Superior temporal gyrus (tissue), 1 donor: Measurements from ENCODE around the gene TNFRSF14.
"Not testable (repeated sequence)": the region's sequence is repeated elsewhere in the genome, so short reads cannot be mapped to it uniquely, and the experiment has no call there.

Experiments
- DNase-seq: peaks from one replicate; pipeline ENCODE4 v3.0.0-alpha.2; 2016; ENCODE audit errors: extremely low spot score

TNFRSF14 gene

DNA sequence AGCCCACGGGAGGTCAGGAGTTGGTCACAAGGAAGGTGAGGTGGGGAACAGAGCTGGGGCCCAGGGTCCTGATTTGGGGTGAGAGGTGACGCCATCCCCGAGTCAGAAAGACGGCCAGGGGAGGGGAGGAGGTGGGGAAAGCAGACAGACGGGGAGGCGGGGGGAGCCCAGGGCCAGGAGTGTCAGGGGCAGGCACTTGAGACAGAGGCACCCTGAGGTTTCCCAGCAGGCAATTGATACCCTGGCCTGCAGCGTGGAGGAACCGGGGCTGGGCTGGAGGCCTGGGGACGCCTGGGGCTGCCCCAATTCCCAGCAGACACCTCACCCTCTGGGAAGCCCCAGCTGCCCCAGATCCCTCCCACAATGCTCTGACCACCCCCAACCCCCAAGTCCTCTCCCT lies 3.1 kb upstream of the TNFRSF14 start:
- DNase-seq: not testable (repeated sequence)

DNA sequence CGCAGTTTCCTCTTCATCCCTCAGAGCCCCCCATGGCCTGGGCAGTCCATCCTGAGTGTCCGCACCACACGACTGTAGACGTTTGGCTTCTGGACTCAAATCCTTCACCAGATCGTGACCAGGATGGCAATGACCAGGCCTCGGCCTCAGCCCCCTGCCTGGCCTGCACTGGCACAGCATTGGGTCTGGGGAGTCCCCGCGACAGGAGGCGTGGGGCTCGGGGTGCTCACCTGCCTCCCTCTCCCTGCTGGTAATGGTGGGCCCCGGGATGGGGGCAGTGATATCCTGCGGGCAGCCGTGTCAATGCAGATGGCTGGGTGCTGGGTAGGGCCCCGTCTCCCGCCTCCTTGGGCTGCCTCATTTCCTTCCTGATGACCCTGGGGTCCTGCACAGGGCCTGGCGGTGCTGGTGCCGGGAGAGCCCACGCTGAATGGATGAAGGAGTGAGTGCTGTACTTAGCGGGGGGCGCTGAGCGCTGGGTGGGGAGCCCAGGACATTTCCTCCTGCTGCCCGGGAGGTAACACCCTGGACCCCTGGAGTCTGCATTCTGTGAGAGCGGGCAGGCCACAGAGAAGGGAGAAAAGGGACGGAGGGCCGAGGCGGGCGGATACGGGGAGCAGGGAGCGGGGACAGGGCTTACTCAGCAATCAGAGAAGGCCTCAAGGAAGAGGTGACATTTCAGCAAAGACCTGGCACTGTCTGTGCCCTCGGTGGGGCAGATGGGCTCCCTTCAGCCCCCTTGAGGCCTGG lies 2.1 kb upstream of the TNFRSF14 start:
- DNase-seq: no peak

DNA sequence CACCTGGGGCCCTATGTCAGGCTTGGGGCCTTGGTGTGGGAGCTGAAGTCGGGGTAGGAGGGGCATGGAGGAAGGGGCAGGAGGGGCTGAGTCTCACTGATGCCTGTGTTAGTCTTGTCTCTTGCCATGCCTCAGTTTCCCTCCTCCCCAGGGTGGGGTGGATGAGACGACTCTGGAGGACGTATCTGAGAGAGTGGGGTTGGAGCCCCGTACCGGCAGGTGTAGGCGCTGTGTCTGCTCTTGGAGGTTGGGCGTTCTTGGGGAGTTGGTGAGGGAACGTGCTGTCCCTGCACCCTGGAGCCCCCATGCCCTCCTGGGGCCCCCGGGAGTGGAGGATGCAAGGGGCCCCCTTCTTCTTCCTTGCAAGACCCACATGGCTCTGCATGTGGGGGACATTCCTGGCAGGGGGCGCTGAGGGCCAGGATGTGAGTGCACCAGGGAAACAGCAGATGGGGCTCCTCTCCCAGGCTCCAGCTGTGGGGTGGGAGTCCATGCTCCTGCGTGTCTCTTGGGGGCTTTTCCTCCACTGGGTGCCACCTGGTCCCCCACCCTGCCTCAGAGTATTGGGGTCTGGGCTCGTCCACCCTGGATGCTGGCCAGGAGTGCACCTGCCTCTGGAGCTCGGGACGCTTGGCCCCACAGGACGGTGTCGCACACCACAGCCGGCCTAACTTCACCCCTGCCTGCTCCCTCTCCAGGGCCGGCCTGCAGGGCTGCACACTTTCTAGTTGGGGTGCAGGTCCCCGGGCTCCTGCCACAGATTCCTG lies 1.4 kb upstream of the TNFRSF14 start:
- no peak for DNase-seq

DNA sequence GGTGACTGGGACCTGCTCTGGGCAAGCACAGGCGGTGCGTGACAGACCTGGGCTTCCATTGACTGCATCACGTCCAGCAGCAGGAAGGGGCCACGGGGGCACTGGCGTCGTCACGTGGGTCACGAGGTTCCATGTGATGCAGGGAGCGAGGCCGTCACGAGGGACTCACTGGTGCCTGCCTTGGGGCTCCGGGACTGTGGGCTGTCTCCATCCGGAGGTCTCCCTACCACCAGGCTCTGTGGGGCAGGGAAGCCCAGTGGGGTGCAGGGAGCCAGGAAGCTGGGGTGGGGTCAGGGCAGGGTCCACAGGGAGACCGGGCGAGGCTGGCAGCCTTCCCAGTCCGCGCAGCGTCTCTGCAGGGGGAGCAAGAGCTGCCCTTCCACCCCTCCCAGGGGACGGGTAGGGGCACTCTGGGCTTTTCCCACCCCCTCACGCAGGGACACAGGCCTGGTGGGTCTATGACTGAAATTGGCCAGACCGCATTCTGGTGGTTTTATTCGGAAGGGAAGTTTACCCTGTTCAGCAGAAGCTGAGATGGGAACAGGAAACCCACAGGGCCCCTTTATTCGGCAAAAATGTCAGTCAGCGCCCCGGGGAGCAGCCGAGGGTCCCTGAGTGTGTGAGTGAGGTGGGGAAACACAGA lies 416 bp upstream of the TNFRSF14 start:
- DNase-seq: no peak

DNA sequence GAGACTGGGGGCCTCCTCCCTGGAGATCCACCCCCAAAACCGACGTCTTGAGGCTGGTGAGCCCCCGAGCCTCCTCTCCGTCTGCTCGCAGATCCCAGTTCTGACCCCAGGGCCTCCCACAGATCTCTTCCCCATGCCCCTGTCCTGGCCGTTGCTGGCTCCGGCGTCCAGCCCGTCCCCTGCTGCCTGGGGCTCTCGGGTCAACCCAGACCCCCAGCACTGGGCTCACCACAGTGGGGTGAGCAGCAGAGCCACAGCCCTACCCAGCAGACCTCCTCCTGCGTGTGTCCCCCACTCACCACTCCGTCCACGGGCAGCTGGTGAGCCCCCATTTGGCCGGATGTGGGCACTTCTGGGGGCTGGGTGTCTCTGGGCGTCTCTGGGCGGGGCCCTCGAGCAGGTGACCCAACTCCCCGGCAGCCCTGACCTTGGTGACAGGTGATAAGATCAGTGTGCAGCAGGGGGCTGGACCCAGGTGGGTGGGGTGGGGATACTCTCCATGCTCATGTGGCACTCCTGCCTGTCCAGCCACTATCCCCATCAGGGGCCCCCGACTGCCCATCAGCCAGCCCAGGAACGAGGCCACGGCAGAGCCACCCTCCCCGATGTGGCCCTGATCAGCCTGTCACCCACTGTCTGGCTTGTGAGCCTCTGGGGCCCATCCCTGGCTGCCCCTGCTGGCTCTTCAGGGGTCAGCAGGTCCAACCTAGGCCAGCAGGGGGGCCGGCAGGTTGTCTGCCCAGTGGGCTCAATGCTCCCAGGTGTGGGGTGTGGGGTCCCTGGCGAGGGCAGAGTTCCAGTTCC lies 709 bp downstream of the TNFRSF14 start:
- no peak for DNase-seq

DNA sequence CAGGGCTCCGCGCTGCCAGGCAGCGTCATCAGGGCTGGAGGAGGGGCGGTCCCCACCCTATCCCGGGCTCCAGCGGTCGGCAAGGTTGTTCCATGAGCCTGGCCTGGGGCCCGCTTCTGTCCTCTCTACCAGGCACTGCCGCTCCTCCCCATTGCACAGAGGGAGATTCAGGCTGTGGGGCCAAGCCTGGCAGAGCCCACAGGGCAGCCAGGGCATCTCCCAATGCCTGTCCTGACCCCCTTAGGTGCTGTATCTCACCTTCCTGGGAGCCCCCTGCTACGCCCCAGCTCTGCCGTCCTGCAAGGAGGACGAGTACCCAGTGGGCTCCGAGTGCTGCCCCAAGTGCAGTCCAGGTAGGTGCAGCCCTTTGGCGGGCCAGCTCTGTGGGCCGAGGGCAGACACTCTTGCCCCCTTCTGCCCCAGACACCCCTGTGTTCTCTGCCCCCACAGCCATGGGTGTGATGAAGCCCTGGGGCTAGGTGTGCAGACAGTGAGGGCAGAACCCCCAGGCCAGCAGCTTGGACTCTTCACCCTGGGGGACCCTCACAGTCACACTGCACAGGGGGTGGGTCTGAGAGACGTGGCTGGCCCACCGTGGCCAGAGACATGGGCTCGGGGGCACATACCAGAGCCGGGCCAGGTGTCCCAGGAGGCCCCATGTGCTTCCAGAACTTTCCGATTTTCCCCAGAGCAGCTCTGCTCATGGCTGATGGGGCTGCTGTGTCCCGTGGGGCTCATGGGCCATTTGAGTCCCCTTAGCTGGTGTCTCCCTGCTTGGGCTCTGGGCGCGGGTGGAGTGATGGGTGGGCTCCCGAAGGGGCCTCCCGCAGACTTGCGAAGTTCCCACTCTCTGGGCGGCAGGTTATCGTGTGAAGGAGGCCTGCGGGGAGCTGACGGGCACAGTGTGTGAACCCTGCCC lies 1.6 kb downstream of the TNFRSF14 start:
- no peak for DNase-seq

DNA sequence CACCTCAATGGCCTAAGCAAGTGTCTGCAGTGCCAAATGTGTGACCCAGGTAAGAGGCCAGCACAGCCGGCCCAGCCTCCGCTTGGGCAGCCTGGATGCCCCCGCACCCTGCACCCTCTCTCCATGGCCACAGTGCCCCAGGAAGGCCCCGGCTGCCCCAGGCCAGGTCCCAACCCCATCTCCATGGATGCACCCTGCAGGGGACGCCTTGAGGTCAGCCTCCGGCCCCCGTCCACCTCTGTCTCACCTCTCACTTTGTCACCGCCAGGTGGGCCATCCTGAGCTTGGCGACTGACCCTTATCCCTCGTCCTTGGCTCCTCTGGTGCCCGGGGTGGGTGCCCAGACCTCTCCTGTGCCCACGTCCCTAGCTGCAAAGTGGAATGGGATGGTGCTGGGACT lies 2.2 kb downstream of the TNFRSF14 start:
- no peak for DNase-seq

DNA sequence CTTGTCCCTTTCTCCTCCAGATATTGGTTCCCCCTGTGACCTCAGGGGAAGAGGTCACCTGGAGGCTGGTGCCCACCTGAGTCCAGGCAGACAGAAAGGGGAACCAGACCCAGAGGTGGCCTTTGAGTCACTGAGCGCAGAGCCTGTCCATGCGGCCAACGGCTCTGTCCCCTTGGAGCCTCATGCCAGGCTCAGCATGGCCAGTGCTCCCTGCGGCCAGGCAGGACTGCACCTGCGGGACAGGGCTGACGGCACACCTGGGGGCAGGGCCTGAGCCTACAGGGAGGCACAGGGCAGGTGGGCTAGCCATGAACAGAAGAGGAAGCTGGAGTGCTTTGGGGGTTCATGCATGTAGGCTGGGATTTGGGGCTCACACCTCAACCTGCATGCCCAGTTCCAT lies 2.7 kb downstream of the TNFRSF14 start:
- no peak for DNase-seq

DNA sequence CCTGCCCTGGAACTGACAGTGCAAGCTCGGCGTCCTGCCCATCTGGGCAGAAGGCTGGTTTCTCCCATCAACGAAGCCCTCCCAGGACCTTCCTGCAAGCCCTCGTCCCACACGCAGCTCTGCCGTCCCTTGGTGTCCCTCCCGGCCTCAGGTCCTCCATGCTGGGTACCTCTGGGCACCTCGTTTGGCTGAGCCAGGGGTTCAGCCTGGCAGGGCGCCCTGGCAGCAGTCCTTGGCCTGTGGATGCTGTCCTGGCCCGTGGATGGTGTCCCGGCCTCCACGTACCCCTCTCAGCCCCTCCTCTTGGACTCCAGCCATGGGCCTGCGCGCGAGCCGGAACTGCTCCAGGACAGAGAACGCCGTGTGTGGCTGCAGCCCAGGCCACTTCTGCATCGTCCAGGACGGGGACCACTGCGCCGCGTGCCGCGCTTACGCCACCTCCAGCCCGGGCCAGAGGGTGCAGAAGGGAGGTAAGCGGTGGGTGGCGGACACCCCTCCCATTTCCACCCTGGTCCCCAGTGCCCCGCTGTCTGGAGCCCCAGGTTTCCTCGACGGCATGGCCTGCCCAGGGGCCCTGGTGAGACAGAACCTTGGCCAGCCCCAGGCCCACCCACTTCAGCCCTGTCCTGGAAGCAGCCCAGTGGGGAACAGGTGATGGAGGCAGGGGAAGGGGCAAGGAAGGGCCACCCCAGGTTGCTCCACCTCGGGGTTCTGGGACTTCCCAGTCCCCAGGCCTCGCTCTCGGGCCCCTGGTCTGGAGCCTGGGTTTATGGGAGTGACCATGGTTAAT lies 3.5 kb downstream of the TNFRSF14 start:
- DNase-seq: no peak

DNA sequence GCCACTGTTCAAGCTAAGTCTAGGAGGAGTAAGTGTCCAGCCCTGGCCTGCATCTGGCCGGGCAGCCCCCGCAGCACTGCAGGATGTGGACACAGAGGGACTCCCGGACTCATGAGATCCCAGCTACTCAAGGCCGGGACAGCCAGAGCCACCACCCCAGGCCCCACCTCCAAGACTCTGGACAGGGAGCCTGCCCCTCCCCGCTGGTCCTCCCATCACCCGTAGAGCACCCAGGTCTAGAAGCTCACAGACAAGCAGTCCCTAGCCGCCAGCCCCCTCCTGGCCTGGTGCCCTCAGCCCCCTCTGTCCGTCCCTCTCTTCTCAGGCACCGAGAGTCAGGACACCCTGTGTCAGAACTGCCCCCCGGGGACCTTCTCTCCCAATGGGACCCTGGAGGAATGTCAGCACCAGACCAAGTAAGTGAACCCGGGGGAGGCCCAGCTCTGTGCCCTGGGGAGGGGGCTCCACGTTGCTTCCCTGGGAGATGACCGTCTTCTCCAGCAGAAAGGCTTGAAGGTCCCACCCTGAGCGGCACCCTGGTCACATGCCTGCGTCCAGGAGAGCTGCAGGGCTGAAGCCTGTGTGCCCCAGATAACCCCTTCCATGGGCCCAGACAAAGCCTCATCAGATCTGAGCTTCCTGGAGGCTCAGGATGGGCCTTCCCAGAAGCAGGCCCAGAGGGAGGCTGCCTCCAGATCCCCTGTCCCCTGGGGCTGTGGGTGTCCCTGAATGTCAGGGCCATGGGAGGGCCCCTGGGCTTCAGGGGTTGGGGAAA lies 4.3 kb downstream of the TNFRSF14 start:
- no peak for DNase-seq

DNA sequence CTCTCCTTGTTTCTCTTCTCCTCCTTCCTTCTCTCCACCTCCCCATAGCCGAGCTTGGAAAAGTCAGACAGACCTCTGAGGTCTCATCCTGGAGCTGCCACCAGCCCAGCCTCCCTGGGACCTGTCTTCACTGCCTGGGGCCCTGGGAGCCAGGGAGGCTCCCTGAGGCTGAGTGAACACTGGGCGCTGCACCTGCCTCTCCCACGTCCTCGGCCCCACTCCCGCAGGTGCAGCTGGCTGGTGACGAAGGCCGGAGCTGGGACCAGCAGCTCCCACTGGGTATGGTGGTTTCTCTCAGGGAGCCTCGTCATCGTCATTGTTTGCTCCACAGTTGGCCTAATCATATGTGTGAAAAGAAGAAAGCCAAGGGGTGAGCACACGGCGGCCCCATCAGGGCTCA lies 5.3 kb downstream of the TNFRSF14 start:
- no peak for DNase-seq

DNA sequence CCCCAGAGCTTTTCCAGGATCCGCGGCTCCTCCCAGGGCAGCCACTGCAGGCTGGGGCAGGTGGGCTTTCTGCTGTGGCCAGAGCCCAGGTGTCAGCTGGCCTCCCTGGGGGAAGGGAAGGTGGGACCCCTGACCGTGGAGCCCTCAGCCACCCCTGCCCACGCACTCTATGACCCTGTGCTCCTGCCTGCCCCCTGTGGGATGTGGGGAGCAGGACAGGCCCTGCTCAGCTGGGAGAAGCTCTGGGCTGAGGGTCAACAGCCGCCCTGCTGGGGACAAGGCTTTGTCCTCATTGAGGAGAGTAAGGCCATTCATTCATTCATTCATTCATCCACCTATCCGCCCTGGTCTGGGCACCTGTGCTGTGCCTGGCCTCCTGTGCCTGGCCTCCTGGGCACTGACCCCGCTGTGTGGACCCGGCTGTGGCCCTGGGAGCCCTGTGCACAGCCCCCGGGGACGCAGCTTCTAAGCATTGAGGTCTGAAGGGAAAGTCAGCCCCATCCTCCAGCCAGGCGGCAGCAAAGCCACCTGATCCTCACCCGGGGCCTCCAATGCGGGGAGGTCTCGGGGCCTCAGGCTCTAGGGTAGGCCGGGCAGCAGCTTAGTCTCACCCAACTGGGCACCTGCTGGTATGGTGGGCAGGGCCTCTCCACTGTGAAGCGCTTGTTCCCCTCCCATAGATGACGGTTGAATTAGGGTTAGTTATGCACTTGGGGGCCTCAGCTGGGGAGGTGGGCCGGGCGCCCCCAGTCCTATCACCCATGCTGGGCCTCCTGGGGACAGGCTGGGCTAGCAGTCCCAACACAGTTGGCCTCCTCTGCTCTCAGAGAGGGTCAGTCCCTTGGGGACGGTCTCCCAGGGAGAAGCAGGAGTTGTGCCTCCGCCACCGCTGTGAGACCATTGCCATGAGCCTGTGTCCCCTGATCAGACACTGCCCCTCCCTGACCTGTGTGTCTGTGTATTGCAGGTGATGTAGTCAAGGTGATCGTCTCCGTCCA lies 6.0 kb downstream of the TNFRSF14 start:
- DNase-seq: no peak

DNA sequence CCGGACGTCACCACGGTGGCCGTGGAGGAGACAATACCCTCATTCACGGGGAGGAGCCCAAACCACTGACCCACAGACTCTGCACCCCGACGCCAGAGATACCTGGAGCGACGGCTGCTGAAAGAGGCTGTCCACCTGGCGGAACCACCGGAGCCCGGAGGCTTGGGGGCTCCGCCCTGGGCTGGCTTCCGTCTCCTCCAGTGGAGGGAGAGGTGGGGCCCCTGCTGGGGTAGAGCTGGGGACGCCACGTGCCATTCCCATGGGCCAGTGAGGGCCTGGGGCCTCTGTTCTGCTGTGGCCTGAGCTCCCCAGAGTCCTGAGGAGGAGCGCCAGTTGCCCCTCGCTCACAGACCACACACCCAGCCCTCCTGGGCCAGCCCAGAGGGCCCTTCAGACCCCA lies 7.0 kb downstream of the TNFRSF14 start:
- DNase-seq: no peak

DNA sequence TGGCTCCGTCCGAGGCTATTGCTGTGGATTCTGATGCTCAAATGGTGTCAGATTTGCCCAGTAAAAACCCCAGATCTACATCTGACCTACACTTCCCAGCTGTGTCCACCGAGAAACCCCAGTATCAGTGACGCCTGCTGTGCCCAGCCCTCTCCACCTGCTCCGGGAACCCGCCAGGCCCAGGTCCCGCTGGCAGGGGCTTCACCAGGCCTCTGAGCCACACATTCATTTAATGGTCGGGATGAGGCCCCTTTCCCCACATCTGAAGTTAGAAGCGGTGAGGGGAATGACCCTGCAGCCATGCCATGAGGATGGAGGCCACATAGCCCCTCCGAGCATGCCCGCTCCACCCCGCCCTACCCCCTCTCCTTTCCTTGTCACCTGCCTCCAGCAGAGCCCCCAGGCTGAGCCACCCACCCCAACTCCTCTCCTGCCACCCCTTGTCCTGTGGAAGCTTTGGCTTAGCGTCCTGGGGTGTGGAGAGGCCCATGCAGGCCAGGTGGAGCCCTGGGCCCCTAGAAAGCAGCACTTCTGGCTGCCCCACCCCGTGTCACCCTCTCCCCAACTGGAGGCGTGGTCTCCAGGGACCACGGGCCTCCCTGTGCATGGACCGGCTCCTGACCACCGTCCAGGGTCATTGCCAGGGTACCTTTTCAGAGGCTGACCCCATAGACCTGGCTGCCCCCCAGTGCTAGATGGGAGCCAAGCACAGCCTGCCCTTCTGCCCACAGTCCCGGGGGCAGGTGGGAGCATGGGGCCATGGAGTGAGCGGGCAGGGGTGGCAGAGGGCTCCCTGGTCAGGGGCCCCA lies 8.0 kb downstream of the TNFRSF14 start:
- DNase-seq: no peak

DNA sequence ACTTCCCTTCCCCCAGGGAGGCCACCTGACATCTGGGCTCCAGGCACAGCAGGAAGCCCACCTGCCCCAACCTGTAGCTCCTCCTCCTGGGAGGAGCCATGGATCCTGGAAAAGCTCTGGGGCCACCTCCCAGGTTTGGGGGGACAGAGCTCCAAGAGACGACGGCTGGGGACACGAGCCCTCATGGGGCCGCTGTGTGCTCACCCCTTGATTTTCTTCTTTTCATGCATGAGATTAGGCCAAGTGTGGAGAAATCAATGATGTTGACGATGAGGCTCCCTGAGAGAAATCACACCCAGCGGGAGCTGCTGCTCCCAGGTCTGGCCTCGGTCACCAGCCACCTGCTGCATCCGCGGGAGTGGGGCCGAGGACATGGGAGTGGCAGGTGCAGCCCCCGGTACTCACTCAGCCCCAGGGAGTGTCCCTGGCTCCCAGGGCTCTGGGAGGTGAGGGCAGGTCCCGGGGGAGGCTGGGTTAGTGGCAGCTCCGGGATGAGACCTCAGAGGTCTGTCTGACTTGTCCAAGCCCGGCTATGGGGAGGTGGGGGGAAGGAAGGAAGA lies 8.7 kb downstream of the TNFRSF14 start:
- no peak for DNase-seq

DNA sequence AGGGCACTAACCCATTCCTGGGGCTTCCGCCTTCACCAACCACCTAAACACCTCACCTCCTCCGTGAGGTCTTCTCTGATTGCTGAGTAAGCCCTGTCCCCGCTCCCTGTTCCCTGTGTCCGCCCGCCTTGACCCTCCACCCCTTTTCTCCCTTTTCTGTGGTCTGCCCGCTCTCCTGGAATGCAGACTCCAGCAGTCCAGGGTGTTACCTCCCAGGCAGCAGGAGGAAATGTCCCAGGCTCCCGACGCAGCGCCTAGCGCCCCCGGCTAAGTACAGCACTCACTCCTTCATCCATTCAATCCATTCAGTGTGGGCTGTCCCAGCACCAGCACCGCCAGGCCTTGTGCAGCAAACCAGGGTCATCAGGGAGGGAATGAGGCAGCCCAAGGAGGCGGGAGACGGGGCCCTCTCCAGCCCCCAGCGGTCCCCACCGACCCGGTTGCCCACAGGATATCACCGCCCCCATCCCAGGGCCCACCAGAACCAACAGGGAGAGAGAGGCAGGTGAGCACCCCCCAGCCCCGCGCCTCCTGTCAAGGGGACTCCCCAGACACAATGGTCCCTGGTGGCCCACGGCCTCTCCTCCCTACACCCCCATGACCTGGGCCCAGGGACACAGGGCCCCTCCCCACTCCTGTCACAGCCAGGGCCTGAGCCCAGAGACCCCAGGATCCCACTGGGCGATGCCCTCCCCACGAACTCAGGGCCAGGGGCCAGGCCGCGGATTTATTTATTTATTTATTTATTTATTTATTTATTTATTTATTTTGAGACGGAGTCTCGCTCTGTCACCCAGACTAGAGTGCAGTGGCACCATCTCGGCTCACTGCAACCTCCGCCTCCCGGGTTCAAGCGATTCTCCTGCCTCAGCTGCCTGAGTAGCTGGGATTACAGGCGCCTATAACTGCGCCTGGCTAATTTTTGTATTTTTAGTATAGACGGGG lies 10.2 kb downstream of the TNFRSF14 start:
- DNase-seq: no peak
